Measurements from ENCODE around the gene DTNBP1.

DNA sequence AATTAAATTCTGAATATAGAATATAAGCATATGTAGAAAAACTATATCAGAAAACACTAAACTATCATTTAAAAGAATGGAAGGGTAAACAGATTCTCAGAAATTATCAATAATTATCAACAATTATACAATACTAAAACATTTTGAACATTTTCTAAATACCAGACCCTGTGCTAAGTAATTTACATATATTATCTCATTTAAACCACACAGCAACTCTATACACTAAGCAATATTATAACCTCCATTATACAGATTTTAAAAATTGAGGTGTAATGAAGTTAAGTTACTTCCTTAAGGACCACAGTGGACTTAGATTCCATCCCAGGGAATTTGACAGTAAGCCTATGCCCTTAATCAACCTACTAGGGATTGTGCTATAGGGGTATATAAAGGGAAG, 33.3 kb downstream of the DTNBP1 start:
- TF ChIP-seq, protein P1, sequence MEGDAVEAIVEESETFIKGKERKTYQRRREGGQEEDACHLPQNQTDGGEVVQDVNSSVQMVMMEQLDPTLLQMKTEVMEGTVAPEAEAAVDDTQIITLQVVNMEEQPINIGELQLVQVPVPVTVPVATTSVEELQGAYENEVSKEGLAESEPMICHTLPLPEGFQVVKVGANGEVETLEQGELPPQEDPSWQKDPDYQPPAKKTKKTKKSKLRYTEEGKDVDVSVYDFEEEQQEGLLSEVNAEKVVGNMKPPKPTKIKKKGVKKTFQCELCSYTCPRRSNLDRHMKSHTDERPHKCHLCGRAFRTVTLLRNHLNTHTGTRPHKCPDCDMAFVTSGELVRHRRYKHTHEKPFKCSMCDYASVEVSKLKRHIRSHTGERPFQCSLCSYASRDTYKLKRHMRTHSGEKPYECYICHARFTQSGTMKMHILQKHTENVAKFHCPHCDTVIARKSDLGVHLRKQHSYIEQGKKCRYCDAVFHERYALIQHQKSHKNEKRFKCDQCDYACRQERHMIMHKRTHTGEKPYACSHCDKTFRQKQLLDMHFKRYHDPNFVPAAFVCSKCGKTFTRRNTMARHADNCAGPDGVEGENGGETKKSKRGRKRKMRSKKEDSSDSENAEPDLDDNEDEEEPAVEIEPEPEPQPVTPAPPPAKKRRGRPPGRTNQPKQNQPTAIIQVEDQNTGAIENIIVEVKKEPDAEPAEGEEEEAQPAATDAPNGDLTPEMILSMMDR (conservative IDR thresholded peaks at IDR 0.05; ENCODE audit: low read length), result no peak
- no peak for TF ChIP-seq EZH2phosphoT487 (IDR thresholded peaks at IDR 0.05; ENCODE audit: borderline replicate concordance, low read depth, low read length)

All from OCI-LY7 (cell line).